Prostate gland (tissue), 2 donors: Measurements from ENCODE around the gene TTLL12.

Source experiments
- CTCF ChIP-seq, 4 experiments: fragments of 200-600 bp in 2 of 4; fragments of 450-650 bp in 2 of 4; sonication (generic) in 2 of 4; IDR thresholded peaks; 1 replicate in 3 of 4; 2 replicates in 1 of 4; pipeline ENCODE4 v1.5.1; 2016 to 2019; ENCODE audit warnings: antibody characterized with exemption in 4 of 4, mild to moderate bottlenecking in 2 of 4, moderate library complexity in 2 of 4
- POLR2A ChIP-seq: fragments of 450-650 bp; IDR thresholded peaks from one replicate; pipeline ENCODE4 v1.6.1; 2016; ENCODE audit warnings: antibody characterized with exemption, mild to moderate bottlenecking
- POLR2AphosphoS5 ChIP-seq: sonication (generic); formaldehyde crosslinking; IDR thresholded peaks from one replicate; pipeline ENCODE4 v1.6.1; 2017; ENCODE audit warnings: antibody characterized with exemption

- TF ChIP-seq POLR2A (no peak), CTCF (IDR thresholded peaks at IDR 0.05) (no peak), POLR2AphosphoS5 (no peak)
Observed at GRCh38 chr22:43176090-43176489, 10.8 kb downstream of the TTLL12 start.
